MM.1S (cell line): ENCODE measurements around the gene ACOX3.

ENCODE experiments used
- DNase-seq: peaks from one replicate; pipeline ENCODE4 v3.0.0-alpha.2; 2015
- H2AFZ ChIP-seq: fragments of 300-600 bp; sonication (generic); 2 replicates; pipeline ENCODE4 v1.6.0; 2016; ENCODE audit warnings: antibody characterized with exemption, low read length
- H3F3A ChIP-seq: fragments of 300-600 bp; sonication (generic); 2 replicates; pipeline ENCODE4 v1.6.1; 2016; ENCODE audit warnings: mild to moderate bottlenecking, antibody characterized with exemption, low read length, moderate library complexity, mixed read lengths; ENCODE audit not compliant: insufficient read depth
- H3K27ac ChIP-seq: fragments of 300-600 bp; sonication (generic); 2 replicates; pipeline ENCODE4 v1.5.1; 2016; ENCODE audit warnings: mild to moderate bottlenecking, low read length
- H3K27me3 ChIP-seq: fragments of 300-600 bp; sonication (generic); replicated peaks from 2 replicates; pipeline ENCODE4 v1.6.0; 2016; ENCODE audit warnings: low read length; ENCODE audit not compliant: insufficient read depth
- H3K36me3 ChIP-seq: fragments of 300-600 bp; sonication (generic); replicated peaks from 2 replicates; pipeline ENCODE4 v1.6.1; 2016; ENCODE audit warnings: mild to moderate bottlenecking, low read length, mixed read lengths; ENCODE audit not compliant: insufficient read depth
- H3K4me1 ChIP-seq: fragments of 300-600 bp; sonication (generic); 2 replicates; pipeline ENCODE4 v1.6.1; 2016; ENCODE audit warnings: low read length, mixed read lengths
- H3K4me2 ChIP-seq: fragments of 300-600 bp; sonication (generic); 2 replicates; pipeline ENCODE4 v1.6.0; 2016; ENCODE audit warnings: low read depth, low read length
- H3K4me3 ChIP-seq: fragments of 300-600 bp; sonication (generic); 2 replicates; pipeline ENCODE4 v1.5.1; 2016; ENCODE audit warnings: low read length, mixed read lengths
- H3K79me2 ChIP-seq: fragments of 300-600 bp; sonication (generic); 2 replicates; pipeline ENCODE4 v1.6.1; 2016; ENCODE audit warnings: mixed run types, low read length, mixed read lengths
- H3K9ac ChIP-seq: fragments of 300-600 bp; sonication (generic); 2 replicates; pipeline ENCODE4 v1.6.1; 2016; ENCODE audit warnings: low read length, mixed read lengths
- H3K9me2 ChIP-seq: fragments of 300-600 bp; sonication (generic); replicated peaks from 2 replicates; pipeline ENCODE4 v1.6.1; 2016; ENCODE audit warnings: mild to moderate bottlenecking, low read length, mixed read lengths; ENCODE audit not compliant: insufficient read depth
- H3K9me3 ChIP-seq: fragments of 300-600 bp; sonication (generic); replicated peaks from 2 replicates; pipeline ENCODE4 v1.6.1; 2016; ENCODE audit warnings: mild to moderate bottlenecking, low read length, mixed read lengths; ENCODE audit not compliant: insufficient read depth
- H4K20me1 ChIP-seq: fragments of 300-600 bp; sonication (generic); 2 replicates; pipeline ENCODE4 v1.6.1; 2016; ENCODE audit warnings: mild to moderate bottlenecking, low read length, moderate library complexity, mixed read lengths; ENCODE audit not compliant: insufficient read depth
- EZH2 ChIP-seq: fragments of 300-600 bp; sonication (generic); optimal IDR thresholded peaks from 2 replicates; pipeline ENCODE3; 2017; ENCODE audit warnings: low read depth, mild to moderate bottlenecking, antibody characterized with exemption, low read length, mixed read lengths
- EZH2phosphoT487 ChIP-seq: fragments of 300-600 bp; sonication (generic); IDR thresholded peaks from 2 replicates; pipeline ENCODE4 v1.6.1; 2018; ENCODE audit warnings: antibody characterized with exemption, low read length
- TF ChIP-seq, protein P1 (sequence below): fragments of 300-600 bp; sonication (generic); IDR thresholded peaks from 2 replicates; pipeline ENCODE4 v1.5.1; 2016; ENCODE audit warnings: antibody characterized with exemption, low read length, mixed read lengths

Gene ACOX3

DNA sequence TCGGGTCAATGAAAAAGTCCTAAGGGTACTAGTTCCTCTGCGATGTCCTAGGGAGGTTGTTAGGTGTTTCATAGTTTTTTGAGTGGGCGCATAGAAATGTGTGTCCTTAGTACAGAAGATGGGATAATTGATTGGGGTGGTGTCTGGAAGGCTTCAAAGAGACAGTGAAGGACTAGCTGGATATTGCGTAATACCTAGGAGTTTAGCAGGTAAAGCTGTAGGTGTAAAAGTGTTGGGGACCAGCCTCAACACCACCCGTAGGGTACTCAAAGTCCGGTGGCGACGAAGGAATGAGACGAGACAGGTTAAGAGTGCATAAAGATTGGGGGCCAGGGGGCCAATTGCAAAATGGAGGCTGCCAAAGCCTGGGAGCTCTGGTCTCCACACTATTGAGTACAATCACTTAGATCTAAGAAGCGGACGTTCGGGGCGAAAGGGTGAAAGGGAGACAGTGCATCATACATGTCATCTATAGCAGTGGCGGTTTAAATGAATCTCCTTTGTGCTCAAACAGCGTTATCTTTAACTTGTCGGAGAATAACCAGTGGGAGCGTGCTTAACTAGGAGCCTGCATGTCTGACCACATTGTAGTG is 1.1 kb upstream of the ACOX3 start:
- H3K9ac ChIP-seq: peak overlapping the region; percentile 89
- no peaks in the 10 kb centered on the region for H3F3A ChIP-seq
- H2AFZ ChIP-seq: peak overlapping the region; percentile 82; the same call in 1 of the 2 replicates
- peaks cover 26% of the 10 kb centered on the region for H3K4me1 ChIP-seq
- DNase-seq: no peak
- no peaks in the 10 kb centered on the region for H3K9me3 ChIP-seq
- no peaks in the 10 kb centered on the region for H4K20me1 ChIP-seq
- no peaks in the 10 kb centered on the region; the same call in 1 of the 2 replicates for H3K36me3 ChIP-seq
- no peaks in the 10 kb centered on the region for H3K27me3 ChIP-seq
- H3K9me2 ChIP-seq: no peaks in the 10 kb centered on the region
- H3K79me2 ChIP-seq: peaks cover 91% of the 10 kb centered on the region
- H3K4me3 ChIP-seq: peak overlapping the region; percentile 82
- H3K4me2 ChIP-seq: peak overlapping the region; percentile 97
- peak overlapping the region; percentile 88; the same call in 1 of the 2 replicates for H3K27ac ChIP-seq
- TF ChIP-seq EZH2phosphoT487: no peak
- no peak for TF ChIP-seq EZH2
- TF ChIP-seq, protein P1, sequence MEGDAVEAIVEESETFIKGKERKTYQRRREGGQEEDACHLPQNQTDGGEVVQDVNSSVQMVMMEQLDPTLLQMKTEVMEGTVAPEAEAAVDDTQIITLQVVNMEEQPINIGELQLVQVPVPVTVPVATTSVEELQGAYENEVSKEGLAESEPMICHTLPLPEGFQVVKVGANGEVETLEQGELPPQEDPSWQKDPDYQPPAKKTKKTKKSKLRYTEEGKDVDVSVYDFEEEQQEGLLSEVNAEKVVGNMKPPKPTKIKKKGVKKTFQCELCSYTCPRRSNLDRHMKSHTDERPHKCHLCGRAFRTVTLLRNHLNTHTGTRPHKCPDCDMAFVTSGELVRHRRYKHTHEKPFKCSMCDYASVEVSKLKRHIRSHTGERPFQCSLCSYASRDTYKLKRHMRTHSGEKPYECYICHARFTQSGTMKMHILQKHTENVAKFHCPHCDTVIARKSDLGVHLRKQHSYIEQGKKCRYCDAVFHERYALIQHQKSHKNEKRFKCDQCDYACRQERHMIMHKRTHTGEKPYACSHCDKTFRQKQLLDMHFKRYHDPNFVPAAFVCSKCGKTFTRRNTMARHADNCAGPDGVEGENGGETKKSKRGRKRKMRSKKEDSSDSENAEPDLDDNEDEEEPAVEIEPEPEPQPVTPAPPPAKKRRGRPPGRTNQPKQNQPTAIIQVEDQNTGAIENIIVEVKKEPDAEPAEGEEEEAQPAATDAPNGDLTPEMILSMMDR: no peak

DNA sequence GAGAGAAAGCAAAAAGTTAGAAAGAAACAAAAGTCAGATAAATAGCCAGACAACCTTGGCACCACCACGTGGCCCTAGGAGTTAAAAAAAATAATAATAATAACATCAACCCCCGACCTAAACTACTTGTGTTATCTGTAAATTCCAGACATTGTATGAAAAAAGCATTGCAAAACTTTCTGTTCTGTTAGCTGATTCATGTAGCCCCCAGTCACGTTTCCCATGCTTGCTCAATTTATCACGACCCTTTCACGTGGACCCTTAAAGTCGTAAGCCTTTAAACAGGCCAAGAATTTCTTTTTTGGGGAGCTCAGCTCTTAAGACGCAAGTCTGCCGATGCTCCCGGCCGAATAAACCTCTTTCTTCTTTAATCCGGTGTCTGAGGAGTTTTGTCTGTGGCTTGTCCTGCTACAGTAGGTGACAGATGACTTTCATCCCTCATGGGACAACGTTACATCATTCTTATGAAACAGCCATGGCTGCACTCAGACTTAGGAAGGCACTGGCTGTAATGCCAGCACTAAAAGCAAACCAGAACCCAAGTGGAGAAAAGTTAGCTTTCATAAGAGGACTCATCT is 520 bp downstream of the ACOX3 start:
- Histone ChIP-seq H3K9me3 (no peaks in the 10 kb centered on the region), H3K9me2 (no peaks in the 10 kb centered on the region), H2AFZ (peak overlapping the region; percentile 82), H3K4me2 (peak overlapping the region; percentile 97), H3K27me3 (no peaks in the 10 kb centered on the region), H3K4me3 (peak overlapping the region; percentile 82), H3K9ac (peak overlapping the region; percentile 89), H3K4me1 (peaks cover 26% of the 10 kb centered on the region), H3K36me3 (no peaks in the 10 kb centered on the region), H3K27ac (peak overlapping the region; percentile 88), H3K79me2 (peaks cover 75% of the 10 kb centered on the region), H4K20me1 (no peaks in the 10 kb centered on the region), H3F3A (peaks cover 15% of the 10 kb centered on the region)
- no peak for DNase-seq
- TF ChIP-seq EZH2: no peak
- no peak for TF ChIP-seq EZH2phosphoT487
- TF ChIP-seq, protein P1: no peak

DNA sequence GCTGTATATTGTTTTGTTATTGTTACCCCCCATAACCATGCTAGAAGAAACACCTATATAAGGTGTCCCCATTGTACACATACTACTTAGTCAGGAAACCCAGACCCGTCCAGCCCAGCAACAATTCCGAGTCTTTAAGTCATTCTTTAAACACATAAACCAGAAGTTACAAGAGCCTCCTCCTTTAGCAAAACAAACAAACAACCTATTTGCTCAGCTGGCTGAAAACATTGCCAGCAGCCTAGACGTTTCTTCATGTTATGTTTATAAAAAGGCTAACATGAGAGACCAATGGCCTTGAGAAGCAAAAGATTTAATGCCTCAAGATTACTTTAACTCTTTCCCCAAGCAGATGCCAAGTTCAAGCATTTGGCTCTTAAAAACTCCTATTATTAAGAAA is 1.4 kb downstream of the ACOX3 start:
- H3K4me2 ChIP-seq: peak overlapping the region; percentile 97; the same call in 1 of the 2 replicates
- peak overlapping the region; percentile 82; the same call in 1 of the 2 replicates for H3K4me3 ChIP-seq
- peaks cover 30% of the 10 kb centered on the region for H3K4me1 ChIP-seq

More for the DNA sequence above, 1.4 kb downstream of the ACOX3 start:
- peaks cover 15% of the 10 kb centered on the region for H3F3A ChIP-seq
- TF ChIP-seq EZH2 (no peak), EZH2phosphoT487 (no peak)
- TF ChIP-seq, protein P1: no peak
- H3K27me3 ChIP-seq: no peaks in the 10 kb centered on the region
- H3K9me2 ChIP-seq: no peaks in the 10 kb centered on the region
- DNase-seq: no peak
- 0 out of 2 replicates have a peak overlapping the region, but pooled peaks have one; percentile 89 for H3K9ac ChIP-seq
- H3K79me2 ChIP-seq: peaks cover 75% of the 10 kb centered on the region
- no peak overlapping the region for H3K27ac ChIP-seq
- H4K20me1 ChIP-seq: no peaks in the 10 kb centered on the region
- no peak overlapping the region for H2AFZ ChIP-seq
- H3K9me3 ChIP-seq: no peaks in the 10 kb centered on the region
- no peaks in the 10 kb centered on the region for H3K36me3 ChIP-seq
